Lung (tissue), 12 donors: ENCODE data around the gene OMP. TPM values are rescaled to one million over a fixed set of nuclear protein-coding genes. Genes with fewer than 3 reads are reported as not detected.

Source experiments
- ATAC-seq: fragments of 200-7000 bp; cut with Tn5 transposase; one replicate; pipeline ENCODE4 v1.9.1; 2020; ENCODE audit warnings: moderate number of reproducible peaks; ENCODE audit not compliant: insufficient read depth, low FRiP score
- DNase-seq, 3 donors: peaks; one replicate each; pipeline ENCODE4 v3.0.0-alpha.2; 2013 to 2017
- H3K27ac ChIP-seq, 2 donors: one replicate each; pipeline ENCODE4 v1.5.1; 2013; ENCODE audit warnings: mild to moderate bottlenecking in 2 of 2, moderate library complexity in 2 of 2, control low read depth in 1 of 2, inconsistent platforms in 1 of 2, low read depth in 1 of 2, low read length in 1 of 2
- H3K27me3 ChIP-seq, 3 donors: one replicate each; pipeline ENCODE4 v1.5.1; 2013; ENCODE audit warnings: low read length in 2 of 3; ENCODE audit not compliant: control insufficient read depth in 3 of 3, insufficient read depth in 3 of 3
- H3K36me3 ChIP-seq, 4 donors: one replicate each; pipeline ENCODE4 v1.5.1; 2013; ENCODE audit warnings: low read length in 4 of 4, mild to moderate bottlenecking in 1 of 4, moderate library complexity in 1 of 4; ENCODE audit not compliant: control insufficient read depth in 4 of 4, insufficient read depth in 4 of 4
- H3K4me1 ChIP-seq, 5 donors: one replicate each; pipeline ENCODE4 v1.5.1; 2013; ENCODE audit warnings: low read length in 5 of 5, mild to moderate bottlenecking in 2 of 5, moderate library complexity in 1 of 5; ENCODE audit not compliant: control insufficient read depth in 5 of 5, insufficient read depth in 5 of 5
- H3K4me3 ChIP-seq: one replicate; pipeline ENCODE4 v1.5.1; 2013; ENCODE audit warnings: mild to moderate bottlenecking, control low read depth, moderate library complexity
- H3K9ac ChIP-seq, 2 donors: one replicate each; pipeline ENCODE4 v1.5.1; 2013; ENCODE audit warnings: low read length in 2 of 2, control low read depth in 1 of 2; ENCODE audit not compliant: insufficient read depth in 1 of 2
- H3K9me3 ChIP-seq, 4 donors: one replicate each; pipeline ENCODE4 v1.5.1; 2013; ENCODE audit warnings: low read length in 3 of 4, mild to moderate bottlenecking in 1 of 4, moderate library complexity in 1 of 4; ENCODE audit not compliant: control insufficient read depth in 4 of 4, insufficient read depth in 3 of 4
- CTCF ChIP-seq: IDR thresholded peaks from 2 replicates; pipeline ENCODE4 v1.5.1; 2012; ENCODE audit warnings: mild to moderate bottlenecking; ENCODE audit errors: control extremely low read depth, extremely low read depth
- WGBS, 2 donors: extraction: QIAGEN DNeasy Blood & Tissue Kit; methylation state at CpG; one replicate each; pipeline ENCODE4 v1.1.7; 2013; 5-methylcytosine and 5-hydroxymethylcytosine counted together
- polyA plus RNA-seq, 2 donors: library from polyadenylated mRNA; stranded (reverse); fragments of 200-250 nt; gene quantifications; one replicate each; pipeline ENCODE4 v1.2.1, GENCODE V29; 2013
- total RNA-seq, 2 donors: library from RNA; depleted of rRNA in 1 of 2; stranded (reverse); fragments of >200 nt in 1 of 2; gene quantifications; one replicate each; pipeline ENCODE4 v1.2.1, GENCODE V29; 2014 to 2021
- donor health status: control.
- donor health status: control.
- donor health status: Bipolar disorder and iron deficiency.
- donor health status: healthy.
- donor health status: DM: yes; HTN: yes; CAD: no.

The OMP gene
- total and polyA plus RNA-seq, 4 donors, result 0.37 to 0.74 (median 0.61) TPM; not detected in 1

- WGBS, 2 donors, result 76 to 88% methylated on average over 8 of the region's 8 CpGs
- H3K9me3 ChIP-seq, result no peaks in the 10 kb centered on the region
Observed at GRCh38 chr11:77136074-77136473, 33.4 kb downstream of the OMP start.

GRCh38 chr11:77136784-77137420, 34.3 kb downstream of the OMP start:
- no peak overlapping the region for H3K4me3 ChIP-seq
- DNase-seq, result no peak
- H3K27ac ChIP-seq, result no peak overlapping the region
- ATAC-seq, result no peak
- H3K27me3 ChIP-seq, result peaks cover 0 to 25% (median 20%) of the 10 kb centered on the region in 3 donors
- no peaks in the 10 kb centered on the region for H3K9me3 ChIP-seq
- H3K9ac ChIP-seq, result no peak overlapping the region
- no peaks in the 10 kb centered on the region for H3K36me3 ChIP-seq
- H3K4me1 ChIP-seq, result peaks cover 0 to 13% (median 7%) of the 10 kb centered on the region in 5 donors
- no peak for TF ChIP-seq CTCF
- 78 to 79% methylated on average over 12 of the region's 12 CpGs for WGBS, 2 donors

More at GRCh38 chr11:77136074-77136473, 33.4 kb downstream of the OMP start:
- DNase-seq, result no peak
- TF ChIP-seq CTCF, result no peak
- Histone ChIP-seq H3K36me3 (no peaks in the 10 kb centered on the region), H3K4me3 (no peak overlapping the region), H3K27ac (no peak overlapping the region), H3K4me1 (peaks cover 0 to 19% (median 5%) of the 10 kb centered on the region in 5 donors), H3K27me3 (peaks cover 0 to 25% (median 20%) of the 10 kb centered on the region in 3 donors), H3K9ac (no peak overlapping the region)
- ATAC-seq, result no peak

- DNase-seq (no peak), ATAC-seq (no peak)
- 82 to 87% methylated on average over 11 of the region's 11 CpGs for WGBS, 2 donors
- no peak for TF ChIP-seq CTCF
- peaks cover 0 to 13% (median 7%) of the 10 kb centered on the region in 5 donors for H3K4me1 ChIP-seq
- H3K36me3 ChIP-seq, result no peaks in the 10 kb centered on the region
- no peak overlapping the region for H3K27ac ChIP-seq
- no peak overlapping the region for H3K9ac ChIP-seq
- H3K4me3 ChIP-seq, result no peak overlapping the region
- H3K9me3 ChIP-seq, result no peaks in the 10 kb centered on the region
- peaks cover 0 to 25% (median 20%) of the 10 kb centered on the region in 3 donors for H3K27me3 ChIP-seq
Observed at GRCh38 chr11:77137421-77137820, 34.8 kb downstream of the OMP start.
